Measurements from ENCODE around the gene SMG9.

DNA sequence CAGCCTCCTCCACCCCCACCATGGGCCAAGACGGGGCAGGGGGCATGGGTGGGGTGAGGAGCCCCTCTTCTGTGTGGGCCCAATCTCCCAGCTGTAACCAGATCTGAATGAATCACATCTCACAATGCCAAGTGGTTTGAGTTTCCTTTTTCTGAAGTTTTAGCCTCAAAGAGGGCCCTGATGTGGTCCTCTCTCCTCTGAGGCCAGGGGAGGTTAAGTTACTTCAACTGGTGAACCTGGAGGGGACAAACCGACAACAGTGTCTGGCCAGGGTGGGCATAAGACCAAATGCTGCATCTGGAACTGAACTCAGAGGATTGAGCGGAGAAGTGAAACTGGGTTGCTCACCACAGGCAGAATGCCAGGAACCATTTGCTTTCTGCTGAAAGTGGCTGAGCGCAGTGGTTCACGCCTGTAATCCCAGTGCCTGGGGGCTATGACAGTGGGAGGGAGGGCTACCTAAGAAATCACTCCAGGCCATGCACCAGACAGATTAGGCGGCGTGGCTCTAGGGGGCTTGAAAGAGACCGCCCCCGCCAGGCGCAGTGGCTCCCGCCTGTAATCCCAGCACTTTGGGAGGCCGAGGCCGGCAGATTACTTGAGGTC, 54.3 kb downstream of the SMG9 start:
- TF ChIP-seq CTCF (IDR thresholded peaks at IDR 0.05) (no peak), EP300 (IDR thresholded peaks at IDR 0.05) (no peak), POLR2A (IDR thresholded peaks at IDR 0.05) (no peak)
